HCEC 1CT (cell line): ENCODE measurements around the gene PLEKHG4B.

ENCODE experiments used
- DNase-seq: peaks from one replicate; pipeline ENCODE4 v3.0.0-alpha.2; 2017

The PLEKHG4B gene

GRCh38 chr5:173392-174290, 81.7 kb downstream of the PLEKHG4B start:
- no peak for DNase-seq

GRCh38 chr5:174291-174600, 82.3 kb downstream of the PLEKHG4B start:
- no peak for DNase-seq

GRCh38 chr5:174876-175465, 83.0 kb downstream of the PLEKHG4B start:
- DNase-seq = no peak

GRCh38 chr5:176296-176823, 84.4 kb downstream of the PLEKHG4B start:
- no peak for DNase-seq

GRCh38 chr5:178110-178509, 86.1 kb downstream of the PLEKHG4B start:
- no peak for DNase-seq

GRCh38 chr5:179401-179800, 87.4 kb downstream of the PLEKHG4B start:
- DNase-seq = no peak

- no peak for DNase-seq
Observed at GRCh38 chr5:180286-180918, 88.4 kb downstream of the PLEKHG4B start.

- no peak for DNase-seq
Observed at GRCh38 chr5:181160-181559, 89.2 kb downstream of the PLEKHG4B start.

GRCh38 chr5:181566-181965, 89.6 kb downstream of the PLEKHG4B start:
- no peak for DNase-seq

- DNase-seq = no peak
Observed at GRCh38 chr5:182126-182525, 90.2 kb downstream of the PLEKHG4B start.

- DNase-seq = no peak
Observed at GRCh38 chr5:184471-184870, 92.5 kb downstream of the PLEKHG4B start.

- no peak for DNase-seq
Observed at GRCh38 chr5:185095-186070, 93.4 kb downstream of the PLEKHG4B start.

GRCh38 chr5:186091-187041, 94.4 kb downstream of the PLEKHG4B start:
- DNase-seq = no peak

- no peak for DNase-seq
Observed at GRCh38 chr5:187042-187431, 95.1 kb downstream of the PLEKHG4B start.

GRCh38 chr5:187617-188451, 95.9 kb downstream of the PLEKHG4B start:
- no peak for DNase-seq

- DNase-seq = peak; percentile 72
Observed at GRCh38 chr5:188488-189481, 96.8 kb downstream of the PLEKHG4B start.

GRCh38 chr5:189486-189885, 97.5 kb downstream of the PLEKHG4B start:
- DNase-seq = no peak

GRCh38 chr5:189976-190365, 98.0 kb downstream of the PLEKHG4B start:
- DNase-seq = no peak

GRCh38 chr5:190366-191035, 98.5 kb downstream of the PLEKHG4B start:
- no peak for DNase-seq
